ENCODE measurements around the gene COL4A2.

- TF ChIP-seq, protein P1, sequence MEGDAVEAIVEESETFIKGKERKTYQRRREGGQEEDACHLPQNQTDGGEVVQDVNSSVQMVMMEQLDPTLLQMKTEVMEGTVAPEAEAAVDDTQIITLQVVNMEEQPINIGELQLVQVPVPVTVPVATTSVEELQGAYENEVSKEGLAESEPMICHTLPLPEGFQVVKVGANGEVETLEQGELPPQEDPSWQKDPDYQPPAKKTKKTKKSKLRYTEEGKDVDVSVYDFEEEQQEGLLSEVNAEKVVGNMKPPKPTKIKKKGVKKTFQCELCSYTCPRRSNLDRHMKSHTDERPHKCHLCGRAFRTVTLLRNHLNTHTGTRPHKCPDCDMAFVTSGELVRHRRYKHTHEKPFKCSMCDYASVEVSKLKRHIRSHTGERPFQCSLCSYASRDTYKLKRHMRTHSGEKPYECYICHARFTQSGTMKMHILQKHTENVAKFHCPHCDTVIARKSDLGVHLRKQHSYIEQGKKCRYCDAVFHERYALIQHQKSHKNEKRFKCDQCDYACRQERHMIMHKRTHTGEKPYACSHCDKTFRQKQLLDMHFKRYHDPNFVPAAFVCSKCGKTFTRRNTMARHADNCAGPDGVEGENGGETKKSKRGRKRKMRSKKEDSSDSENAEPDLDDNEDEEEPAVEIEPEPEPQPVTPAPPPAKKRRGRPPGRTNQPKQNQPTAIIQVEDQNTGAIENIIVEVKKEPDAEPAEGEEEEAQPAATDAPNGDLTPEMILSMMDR (IDR thresholded peaks at IDR 0.05): peak in 1 of 2 donors; percentile 66
- TF ChIP-seq POLR2AphosphoS5 (IDR thresholded peaks at IDR 0.05): peak in 1 of 3 donors; percentile 10
- TF ChIP-seq POLR2A (IDR thresholded peaks at IDR 0.05): no peak
- TF ChIP-seq EP300 (IDR thresholded peaks at IDR 0.05): no peak
Measured at GRCh38 chr13:110455941-110456340, 148.9 kb downstream of the COL4A2 start.

Data from suprapubic skin (tissue), 4 donors.